ENCODE results near the gene MRPL47. TPM values are rescaled to one million over a fixed set of nuclear protein-coding genes. Genes with fewer than 3 reads are reported as not detected.

MRPL47 gene
- polyA plus RNA-seq, 6 donors from 2014 or later = 33.0 to 51.2 (median 45.7) TPM

Other genes starting within 250 kb of the MRPL47 start
- 10 to 100 TPM; 12.9 to 53.9 (median 44.7) TPM for gene GNB4, start 153.2 kb downstream of the MRPL47 start, polyA plus RNA-seq (ENCODE audit: low read depth in 6 of 6)
- 10 to 100 TPM; 26.9 to 48.6 (median 31.8) TPM for gene ACTL6A, start 41.7 kb downstream of the MRPL47 start, polyA plus RNA-seq (ENCODE audit: low read depth in 6 of 6)
- gene NDUFB5, start 156 bp upstream of the MRPL47 start, polyA plus RNA-seq (ENCODE audit: low read depth in 6 of 6) = 100 to 1,000 TPM in 1 of 6 donors, 10 to 100 TPM in 5; 52.3 to 102 (median 77.4) TPM
- 10 to 100 TPM in 2 of 6 donors, 1 to 10 TPM in 4; 4.9 to 18.5 (median 8.3) TPM for gene USP13, start 48.4 kb upstream of the MRPL47 start, polyA plus RNA-seq (ENCODE audit: low read depth in 6 of 6)

Data from naive B cell (primary cell).